ENCODE results near the gene WNK1. TPM values are rescaled to one million over a fixed set of nuclear protein-coding genes. Genes with fewer than 3 reads are reported as not detected.

Gene WNK1
- total RNA-seq, 1 donor from 2014 or later: 57.6 TPM

GRCh38 chr12:725076-725475, 27.3 kb upstream of the WNK1 start:
- DNase-seq (ENCODE audit: low read depth): no peak
- Histone ChIP-seq H3K27me3 (ENCODE audit: control insufficient read depth, insufficient read depth, low read length) (no peaks in the 10 kb centered on the region), H3K36me3 (ENCODE audit: control insufficient read depth, insufficient read depth, low read length) (no peaks in the 10 kb centered on the region), H3K4me3 (ENCODE audit: low read depth, low read length) (no peak overlapping the region)
- no peak for TF ChIP-seq CTCF (IDR thresholded peaks at IDR 0.05; ENCODE audit: insufficient read depth, low read length, poor library complexity, severe bottlenecking)

GRCh38 chr12:726281-727140, 25.9 kb upstream of the WNK1 start:
- no peak overlapping the region for H3K4me3 ChIP-seq (ENCODE audit: low read depth, low read length)
- TF ChIP-seq CTCF (IDR thresholded peaks at IDR 0.05; ENCODE audit: insufficient read depth, low read length, poor library complexity, severe bottlenecking): no peak
- H3K36me3 ChIP-seq (ENCODE audit: control insufficient read depth, insufficient read depth, low read length): no peaks in the 10 kb centered on the region
- no peak for DNase-seq (ENCODE audit: low read depth)
- no peaks in the 10 kb centered on the region for H3K27me3 ChIP-seq (ENCODE audit: control insufficient read depth, insufficient read depth, low read length)

GRCh38 chr12:727321-727720, 25.1 kb upstream of the WNK1 start:
- no peak overlapping the region for H3K4me3 ChIP-seq (ENCODE audit: low read depth, low read length)
- H3K27me3 ChIP-seq (ENCODE audit: control insufficient read depth, insufficient read depth, low read length): no peaks in the 10 kb centered on the region
- no peak for TF ChIP-seq CTCF (IDR thresholded peaks at IDR 0.05; ENCODE audit: insufficient read depth, low read length, poor library complexity, severe bottlenecking)
- DNase-seq (ENCODE audit: low read depth): no peak
- H3K36me3 ChIP-seq (ENCODE audit: control insufficient read depth, insufficient read depth, low read length): no peaks in the 10 kb centered on the region

- H3K27me3 ChIP-seq (ENCODE audit: control insufficient read depth, insufficient read depth, low read length): no peaks in the 10 kb centered on the region
- no peak overlapping the region for H3K4me3 ChIP-seq (ENCODE audit: low read depth, low read length)
- TF ChIP-seq CTCF (IDR thresholded peaks at IDR 0.05; ENCODE audit: insufficient read depth, low read length, poor library complexity, severe bottlenecking): no peak
- no peak for DNase-seq (ENCODE audit: low read depth)
- no peaks in the 10 kb centered on the region for H3K36me3 ChIP-seq (ENCODE audit: control insufficient read depth, insufficient read depth, low read length)
These were observed 23.6 kb upstream of the WNK1 start for GRCh38 chr12:728781-729180.

- TF ChIP-seq CTCF (IDR thresholded peaks at IDR 0.05; ENCODE audit: insufficient read depth, low read length, poor library complexity, severe bottlenecking): no peak
- DNase-seq (ENCODE audit: low read depth): no peak
- H3K36me3 ChIP-seq (ENCODE audit: control insufficient read depth, insufficient read depth, low read length): no peaks in the 10 kb centered on the region
- H3K4me3 ChIP-seq (ENCODE audit: low read depth, low read length): no peak overlapping the region
- H3K27me3 ChIP-seq (ENCODE audit: control insufficient read depth, insufficient read depth, low read length): no peaks in the 10 kb centered on the region
These were observed 23.2 kb upstream of the WNK1 start for GRCh38 chr12:729221-729620.

GRCh38 chr12:730550-730949, 21.8 kb upstream of the WNK1 start:
- Histone ChIP-seq H3K36me3 (ENCODE audit: control insufficient read depth, insufficient read depth, low read length) (no peaks in the 10 kb centered on the region), H3K4me3 (ENCODE audit: low read depth, low read length) (no peak overlapping the region), H3K27me3 (ENCODE audit: control insufficient read depth, insufficient read depth, low read length) (no peaks in the 10 kb centered on the region)
- no peak for TF ChIP-seq CTCF (IDR thresholded peaks at IDR 0.05; ENCODE audit: insufficient read depth, low read length, poor library complexity, severe bottlenecking)
- no peak for DNase-seq (ENCODE audit: low read depth)

Measured in kidney epithelial cell (primary cell).